ENCODE data around the gene CDC42EP3.

Gene CDC42EP3

DNA sequence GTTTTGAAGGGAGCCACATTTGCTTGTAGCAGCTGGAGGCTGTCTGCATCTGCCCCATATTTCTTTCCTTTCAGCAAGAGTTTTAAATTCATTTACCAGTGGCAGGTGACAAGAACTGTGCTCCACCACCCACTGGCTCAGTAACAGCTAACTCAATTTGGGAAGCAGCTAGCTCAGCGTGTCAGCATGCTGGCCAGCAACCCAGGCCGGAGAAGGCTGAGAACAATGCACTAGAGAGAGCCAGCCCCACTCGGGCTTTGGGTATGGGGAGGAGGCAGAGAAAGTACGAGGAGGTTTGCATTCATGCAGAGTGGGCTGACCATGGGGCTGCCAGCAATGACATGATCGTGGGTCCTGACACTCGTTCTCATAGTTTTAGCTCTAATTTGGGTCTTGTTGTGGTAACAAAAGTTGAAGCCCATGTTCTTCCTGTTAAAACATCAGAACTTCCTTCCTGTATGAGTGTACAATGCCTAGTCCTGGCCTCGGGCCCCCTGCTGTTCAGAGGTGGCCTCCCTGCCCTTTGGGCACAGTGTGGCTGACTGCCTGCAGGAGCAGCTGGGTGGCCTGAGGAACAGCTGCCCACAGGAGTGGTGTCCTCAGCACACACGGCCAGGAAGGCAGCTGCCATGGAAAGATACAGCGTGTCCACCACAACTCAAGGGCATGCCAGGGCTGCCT, 23.0 kb downstream of the CDC42EP3 start:
- no CpG with 5 or more reads among the region's 9 CpGs for WGBS (ENCODE audit: insufficient coverage, insufficient read length)
- H3K36me3 ChIP-seq (ENCODE audit: control insufficient read depth, insufficient read depth, low read length): peaks cover 2% of the 10 kb centered on the region; the same call in 1 of the 2 replicates
- DNase-seq (ENCODE audit: low read depth, low spot score): no peak
- H3K27ac ChIP-seq (ENCODE audit: low read length): no peak overlapping the region
- H3K4me1 ChIP-seq (ENCODE audit: control insufficient read depth, insufficient read depth, low read length): peaks cover 6% of the 10 kb centered on the region; the same call in 1 of the 2 replicates
- no peaks in the 10 kb centered on the region for H3K27me3 ChIP-seq (ENCODE audit: control insufficient read depth, insufficient read depth, low read length)
- no peak overlapping the region for H3K4me3 ChIP-seq (ENCODE audit: low read length)
- no peaks in the 10 kb centered on the region for H3K9me3 ChIP-seq (ENCODE audit: control insufficient read depth, insufficient read depth, low read length)

DNA sequence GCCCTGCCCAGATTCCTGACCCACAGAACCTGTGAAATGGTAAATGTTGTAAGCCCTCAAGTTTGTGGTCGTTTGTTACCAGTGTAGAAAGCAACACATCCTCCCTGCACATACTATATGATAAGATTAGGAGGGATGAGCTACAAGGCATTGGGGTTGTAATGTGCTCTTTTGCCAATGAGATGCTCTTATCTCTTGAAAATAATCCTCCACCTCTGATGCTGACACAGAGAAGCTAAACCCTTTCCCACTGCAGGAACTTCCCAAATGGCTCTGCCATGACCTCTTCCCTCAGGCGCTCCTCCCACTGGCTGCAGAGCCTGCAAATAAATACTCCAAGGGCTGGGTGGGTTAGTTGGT, 23.5 kb downstream of the CDC42EP3 start:
- no CpG with 5 or more reads among the region's 2 CpGs for WGBS (ENCODE audit: insufficient coverage, insufficient read length)
- DNase-seq (ENCODE audit: low read depth, low spot score): no peak
- Histone ChIP-seq H3K9me3 (ENCODE audit: control insufficient read depth, insufficient read depth, low read length) (no peaks in the 10 kb centered on the region), H3K4me1 (ENCODE audit: control insufficient read depth, insufficient read depth, low read length) (peaks cover 6% of the 10 kb centered on the region; the same call in 1 of the 2 replicates), H3K27ac (ENCODE audit: low read length) (no peak overlapping the region), H3K4me3 (ENCODE audit: low read length) (no peak overlapping the region), H3K36me3 (ENCODE audit: control insufficient read depth, insufficient read depth, low read length) (peaks cover 2% of the 10 kb centered on the region; the same call in 1 of the 2 replicates), H3K27me3 (ENCODE audit: control insufficient read depth, insufficient read depth, low read length) (no peaks in the 10 kb centered on the region)

DNA sequence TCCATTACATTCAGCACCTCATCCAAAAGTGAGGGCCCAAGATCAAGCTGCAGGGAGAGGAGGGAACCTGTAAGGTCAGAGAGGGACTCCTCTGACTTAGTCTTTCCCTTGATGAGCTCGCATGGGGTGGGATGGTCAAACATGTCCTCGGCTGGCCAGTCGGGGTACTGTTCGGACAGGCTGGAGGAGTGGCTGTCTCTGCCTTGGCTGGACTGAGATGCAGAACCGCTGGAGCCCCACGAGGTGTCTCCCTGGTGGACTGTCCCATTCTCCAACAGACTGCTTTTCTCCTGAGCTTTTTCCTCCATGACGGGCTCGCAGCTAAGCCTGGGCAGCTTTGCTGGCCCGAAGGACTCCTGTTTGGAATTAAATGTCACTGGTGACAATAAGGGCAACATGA, 25.6 kb downstream of the CDC42EP3 start:
- Histone ChIP-seq H3K4me1 (ENCODE audit: control insufficient read depth, insufficient read depth, low read length) (peaks cover 4% of the 10 kb centered on the region; the same call in 1 of the 2 replicates), H3K36me3 (ENCODE audit: control insufficient read depth, insufficient read depth, low read length) (peaks cover 2% of the 10 kb centered on the region; the same call in 1 of the 2 replicates), H3K4me3 (ENCODE audit: low read length) (no peak overlapping the region), H3K9me3 (ENCODE audit: control insufficient read depth, insufficient read depth, low read length) (no peaks in the 10 kb centered on the region), H3K27ac (ENCODE audit: low read length) (no peak overlapping the region), H3K27me3 (ENCODE audit: control insufficient read depth, insufficient read depth, low read length) (no peaks in the 10 kb centered on the region)
- DNase-seq (ENCODE audit: low read depth, low spot score): no peak
- no CpG with 5 or more reads among the region's 9 CpGs for WGBS (ENCODE audit: insufficient coverage, insufficient read length)

DNA sequence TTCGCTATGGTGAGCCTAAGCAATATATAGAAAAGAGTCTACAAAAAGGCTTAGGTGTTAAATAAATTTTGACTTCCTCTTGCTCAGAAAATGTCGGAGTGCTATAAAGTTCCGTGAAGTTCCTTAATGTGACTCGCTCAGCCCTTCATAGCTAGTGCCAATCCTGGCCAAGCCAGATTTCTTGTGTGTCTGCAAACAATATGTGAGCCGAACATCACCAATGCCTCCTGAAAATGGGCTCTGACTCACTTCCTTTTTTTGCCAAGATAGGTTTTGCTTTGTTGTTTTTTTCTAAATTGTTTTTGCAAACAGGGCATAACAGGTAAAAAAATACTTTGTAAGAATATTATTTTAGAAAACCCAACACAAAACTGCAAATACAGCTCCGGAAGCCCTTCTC, 26.1 kb downstream of the CDC42EP3 start:
- H3K27me3 ChIP-seq (ENCODE audit: control insufficient read depth, insufficient read depth, low read length): no peaks in the 10 kb centered on the region
- peaks cover 2% of the 10 kb centered on the region; the same call in 1 of the 2 replicates for H3K4me1 ChIP-seq (ENCODE audit: control insufficient read depth, insufficient read depth, low read length)
- DNase-seq (ENCODE audit: low read depth, low spot score): no peak
- H3K9me3 ChIP-seq (ENCODE audit: control insufficient read depth, insufficient read depth, low read length): no peaks in the 10 kb centered on the region
- no peak overlapping the region for H3K27ac ChIP-seq (ENCODE audit: low read length)
- no peak overlapping the region for H3K4me3 ChIP-seq (ENCODE audit: low read length)
- WGBS (ENCODE audit: insufficient coverage, insufficient read length): no CpG with 5 or more reads among the region's 6 CpGs
- H3K36me3 ChIP-seq (ENCODE audit: control insufficient read depth, insufficient read depth, low read length): peaks cover 2% of the 10 kb centered on the region; the same call in 1 of the 2 replicates

DNA sequence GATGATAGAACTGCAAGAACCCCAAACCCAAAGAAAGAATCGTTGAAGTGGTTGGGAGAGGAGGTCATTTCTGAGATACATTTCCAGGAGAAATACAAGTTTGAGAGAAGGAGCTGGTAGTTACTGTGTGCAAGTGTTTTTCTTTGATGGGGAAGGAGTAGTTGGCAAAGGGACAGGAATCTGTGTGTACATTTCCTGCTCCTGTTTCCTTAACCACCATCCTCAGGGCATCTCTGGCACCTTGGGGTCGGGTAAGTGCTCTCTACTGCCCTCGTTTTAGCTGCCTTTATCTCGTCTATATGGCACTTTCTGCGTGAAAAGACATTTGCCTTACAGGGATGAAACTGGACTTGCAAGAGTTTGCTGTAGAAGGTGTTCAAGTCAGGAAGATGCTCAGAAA, 27.3 kb downstream of the CDC42EP3 start:
- no peak for DNase-seq (ENCODE audit: low read depth, low spot score)
- Histone ChIP-seq H3K4me1 (ENCODE audit: control insufficient read depth, insufficient read depth, low read length) (peaks cover 2% of the 10 kb centered on the region; the same call in 1 of the 2 replicates), H3K4me3 (ENCODE audit: low read length) (no peak overlapping the region), H3K27me3 (ENCODE audit: control insufficient read depth, insufficient read depth, low read length) (no peaks in the 10 kb centered on the region), H3K9me3 (ENCODE audit: control insufficient read depth, insufficient read depth, low read length) (no peaks in the 10 kb centered on the region), H3K36me3 (ENCODE audit: control insufficient read depth, insufficient read depth, low read length) (peaks cover 2% of the 10 kb centered on the region; the same call in 1 of the 2 replicates), H3K27ac (ENCODE audit: low read length) (no peak overlapping the region)
- WGBS (ENCODE audit: insufficient coverage, insufficient read length): no CpG with 5 or more reads among the region's 5 CpGs

DNA sequence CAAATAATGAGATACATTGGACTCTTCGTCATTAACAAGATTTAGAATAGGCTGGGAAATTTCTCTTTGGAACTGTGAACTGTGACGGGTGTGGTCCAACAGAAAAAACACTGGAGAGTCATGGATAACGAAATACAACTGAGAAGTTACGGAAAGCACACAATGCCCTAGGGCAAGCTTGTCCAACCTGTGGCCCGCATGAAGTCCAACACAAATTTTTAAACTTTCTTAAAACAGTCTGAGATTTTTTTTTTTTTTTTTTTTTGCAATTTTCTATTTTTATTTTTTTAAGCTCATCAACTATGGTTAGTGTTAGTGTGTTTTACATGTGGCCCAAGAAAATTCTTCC, 27.7 kb downstream of the CDC42EP3 start:
- H3K27me3 ChIP-seq (ENCODE audit: control insufficient read depth, insufficient read depth, low read length): no peaks in the 10 kb centered on the region
- no peak for DNase-seq (ENCODE audit: low read depth, low spot score)
- peaks cover under 1% of the 10 kb centered on the region; the same call in 1 of the 2 replicates for H3K4me1 ChIP-seq (ENCODE audit: control insufficient read depth, insufficient read depth, low read length)
- no peak overlapping the region for H3K4me3 ChIP-seq (ENCODE audit: low read length)
- no peaks in the 10 kb centered on the region for H3K9me3 ChIP-seq (ENCODE audit: control insufficient read depth, insufficient read depth, low read length)
- no peak overlapping the region for H3K27ac ChIP-seq (ENCODE audit: low read length)
- peaks cover under 1% of the 10 kb centered on the region; the same call in 1 of the 2 replicates for H3K36me3 ChIP-seq (ENCODE audit: control insufficient read depth, insufficient read depth, low read length)
- no CpG with 5 or more reads among the region's 5 CpGs for WGBS (ENCODE audit: insufficient coverage, insufficient read length)

DNA sequence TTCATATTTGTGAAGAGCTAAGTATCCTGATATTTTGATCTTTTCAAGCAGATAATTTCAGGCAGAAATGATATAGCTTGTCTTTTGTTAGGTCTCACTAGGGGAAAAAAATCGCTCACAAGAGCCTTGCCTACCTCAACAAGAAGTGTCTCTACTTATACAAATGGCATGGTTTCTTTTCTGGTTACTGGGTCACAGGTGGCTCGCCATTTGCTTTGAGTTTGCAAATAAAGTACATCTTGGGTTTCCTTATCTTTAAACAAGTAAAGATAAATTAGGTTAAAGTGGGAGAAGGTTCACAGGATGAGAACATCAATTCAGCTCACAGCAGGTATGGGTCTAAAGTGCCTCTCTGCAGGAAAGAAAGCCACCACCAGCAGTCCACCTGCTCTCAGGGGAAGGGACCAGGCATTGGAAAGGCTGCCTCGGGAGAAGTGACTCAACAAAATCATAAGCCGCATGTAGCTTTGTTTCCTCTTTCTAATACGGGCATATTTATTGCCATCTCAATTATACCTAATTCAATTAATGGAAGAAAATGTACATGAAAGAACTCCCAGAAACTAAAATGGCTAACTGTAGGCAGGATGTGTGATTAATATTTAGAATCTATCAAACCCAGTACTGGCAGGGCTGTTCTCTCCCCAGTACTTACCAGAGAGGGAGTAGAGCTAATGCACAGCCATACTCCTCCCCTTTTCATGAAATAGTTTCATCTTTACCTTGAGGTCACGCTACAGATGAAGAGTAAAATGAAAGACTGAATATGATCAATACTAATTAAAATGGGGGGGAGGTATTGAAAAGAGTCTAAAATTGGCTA, 28.3 kb downstream of the CDC42EP3 start:
- WGBS (ENCODE audit: insufficient coverage, insufficient read length): no CpG with 5 or more reads among the region's 6 CpGs

DNA sequence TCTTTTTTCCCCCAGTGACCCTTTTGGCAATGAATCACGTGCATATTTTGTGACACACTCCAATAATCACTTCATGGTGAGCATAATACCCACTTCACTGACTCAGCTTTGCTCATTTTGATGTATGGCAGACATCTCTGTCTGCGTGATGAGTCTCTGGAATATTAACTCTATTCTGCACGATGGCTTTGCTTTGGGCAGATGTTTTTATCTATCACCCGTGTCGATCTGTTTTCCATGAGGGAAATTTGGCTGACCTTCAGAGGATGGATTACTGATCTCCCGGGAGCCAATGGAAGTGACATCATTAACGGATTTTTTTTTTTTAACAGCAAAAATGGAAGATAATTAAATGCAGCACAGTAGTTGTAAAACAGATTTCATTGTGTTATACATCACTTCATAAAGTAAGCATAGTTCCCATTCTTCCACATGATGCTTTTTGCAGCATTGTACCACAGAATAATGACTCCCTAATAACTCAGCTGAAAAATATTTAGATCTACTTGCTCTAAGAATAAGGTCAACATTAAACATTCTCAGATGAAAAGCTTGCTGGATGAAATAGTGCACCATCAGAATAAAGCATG, 29.8 kb downstream of the CDC42EP3 start:
- no peak overlapping the region for H3K4me3 ChIP-seq (ENCODE audit: low read length)
- H3K9me3 ChIP-seq (ENCODE audit: control insufficient read depth, insufficient read depth, low read length): no peaks in the 10 kb centered on the region
- no peaks in the 10 kb centered on the region for H3K36me3 ChIP-seq (ENCODE audit: control insufficient read depth, insufficient read depth, low read length)
- no CpG with 5 or more reads among the region's 7 CpGs for WGBS (ENCODE audit: insufficient coverage, insufficient read length)
- no peak for DNase-seq (ENCODE audit: low read depth, low spot score)
- no peaks in the 10 kb centered on the region for H3K4me1 ChIP-seq (ENCODE audit: control insufficient read depth, insufficient read depth, low read length)
- H3K27ac ChIP-seq (ENCODE audit: low read length): no peak overlapping the region
- H3K27me3 ChIP-seq (ENCODE audit: control insufficient read depth, insufficient read depth, low read length): no peaks in the 10 kb centered on the region

More for the DNA sequence above, 28.3 kb downstream of the CDC42EP3 start:
- Histone ChIP-seq H3K9me3 (ENCODE audit: control insufficient read depth, insufficient read depth, low read length) (no peaks in the 10 kb centered on the region), H3K27ac (ENCODE audit: low read length) (no peak overlapping the region), H3K36me3 (ENCODE audit: control insufficient read depth, insufficient read depth, low read length) (no peaks in the 10 kb centered on the region), H3K27me3 (ENCODE audit: control insufficient read depth, insufficient read depth, low read length) (no peaks in the 10 kb centered on the region), H3K4me1 (ENCODE audit: control insufficient read depth, insufficient read depth, low read length) (no peaks in the 10 kb centered on the region), H3K4me3 (ENCODE audit: low read length) (no peak overlapping the region)
- no peak for DNase-seq (ENCODE audit: low read depth, low spot score)

DNA sequence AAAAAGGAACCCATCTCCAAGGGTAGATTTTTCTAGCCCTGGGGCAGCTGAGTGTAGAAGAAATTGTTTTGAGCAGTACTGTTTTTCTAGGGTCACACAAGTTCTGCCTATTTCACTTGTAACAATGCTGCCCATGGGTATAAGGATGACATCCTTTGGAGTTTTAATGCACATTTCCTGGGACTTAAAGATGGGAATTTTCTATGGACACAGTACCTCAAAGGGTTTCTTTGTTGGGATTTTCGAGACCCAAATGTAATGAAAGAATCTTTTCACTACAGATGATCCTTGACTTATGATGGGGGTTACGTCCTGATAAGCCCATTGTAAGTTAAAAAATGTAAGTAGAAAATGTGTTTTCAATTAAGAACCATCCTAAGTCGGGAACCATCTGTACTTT, 31.8 kb downstream of the CDC42EP3 start:
- H3K36me3 ChIP-seq (ENCODE audit: control insufficient read depth, insufficient read depth, low read length): no peaks in the 10 kb centered on the region
- no peak overlapping the region for H3K4me3 ChIP-seq (ENCODE audit: low read length)
- WGBS (ENCODE audit: insufficient coverage, insufficient read length): no CpG with 5 or more reads among the region's 3 CpGs
- DNase-seq (ENCODE audit: low read depth, low spot score): no peak
- no peaks in the 10 kb centered on the region for H3K27me3 ChIP-seq (ENCODE audit: control insufficient read depth, insufficient read depth, low read length)
- no peak overlapping the region for H3K27ac ChIP-seq (ENCODE audit: low read length)
- H3K4me1 ChIP-seq (ENCODE audit: control insufficient read depth, insufficient read depth, low read length): no peaks in the 10 kb centered on the region
- no peaks in the 10 kb centered on the region for H3K9me3 ChIP-seq (ENCODE audit: control insufficient read depth, insufficient read depth, low read length)

DNA sequence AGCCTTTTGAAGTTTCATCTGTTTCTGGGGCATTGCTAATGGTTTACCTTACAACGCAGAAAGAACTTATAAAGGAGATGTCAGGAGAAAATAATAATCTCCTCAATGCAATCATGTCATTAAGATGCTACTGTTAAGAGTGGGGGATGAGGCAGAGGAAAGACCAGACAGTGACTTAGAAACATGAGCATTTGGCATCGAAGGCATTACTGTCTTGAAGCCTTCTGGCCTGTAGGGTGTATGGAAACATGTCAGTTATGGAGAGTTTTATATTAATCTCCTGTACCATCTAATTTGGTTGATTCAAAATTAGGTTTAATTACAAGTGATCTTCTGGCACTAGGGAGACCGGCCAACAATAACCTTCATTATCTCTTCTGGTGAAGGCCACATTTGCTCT, 32.5 kb downstream of the CDC42EP3 start:
- WGBS (ENCODE audit: insufficient coverage, insufficient read length): no CpG with 5 or more reads among the region's 3 CpGs
- H3K27ac ChIP-seq (ENCODE audit: low read length): no peak overlapping the region
- no peaks in the 10 kb centered on the region for H3K27me3 ChIP-seq (ENCODE audit: control insufficient read depth, insufficient read depth, low read length)
- no peaks in the 10 kb centered on the region for H3K36me3 ChIP-seq (ENCODE audit: control insufficient read depth, insufficient read depth, low read length)
- no peak for DNase-seq (ENCODE audit: low read depth, low spot score)
- H3K4me1 ChIP-seq (ENCODE audit: control insufficient read depth, insufficient read depth, low read length): no peaks in the 10 kb centered on the region
- H3K4me3 ChIP-seq (ENCODE audit: low read length): no peak overlapping the region
- H3K9me3 ChIP-seq (ENCODE audit: control insufficient read depth, insufficient read depth, low read length): no peaks in the 10 kb centered on the region
